NB4 (cell line): Measurements from ENCODE around the gene CGB3.

Source experiments
- CTCF ChIP-seq: IDR thresholded peaks from one replicate; pipeline ENCODE4 v1.5.1; 2012; ENCODE audit warnings: low read depth, low read length
- MAX ChIP-seq: IDR thresholded peaks from 2 replicates; pipeline ENCODE4 v1.6.1; 2011; ENCODE audit warnings: low read depth, low read length
- MYC ChIP-seq: IDR thresholded peaks from 2 replicates; pipeline ENCODE4 v1.6.1; 2011; ENCODE audit warnings: low read depth, low read length
- POLR2A ChIP-seq: IDR thresholded peaks from 2 replicates; pipeline ENCODE4 v1.6.1; 2011; ENCODE audit warnings: mild to moderate bottlenecking; ENCODE audit not compliant: insufficient read length; ENCODE audit errors: extremely low read depth

- TF ChIP-seq CTCF (no peak), POLR2A (no peak), MAX (no peak), MYC (no peak)
Observed at GRCh38 chr19:48985711-48986110, 38.4 kb downstream of the CGB3 start.
